Posterior cingulate gyrus (tissue), 11 donors: Measurements from ENCODE around the gene CORO1A.
"Not testable (repeated sequence)": the region's sequence is repeated elsewhere in the genome, so short reads cannot be mapped to it uniquely, and the experiment has no call there.

Experiments
- DNase-seq, 10 donors: peaks; one replicate each; pipeline versions ENCODE4 v3.0.0 to v3.0.0-alpha.2; 2020 to 2021; ENCODE audit warnings: mixed read lengths in 3 of 10
- intact Hi-C: fragments of 100-400 bp; cut with DNase I; formaldehyde crosslinking; loops from one replicate; pipeline ENCODE4 v1.15.1; 2023

Gene CORO1A

GRCh38 chr16:30168746-30169145 is 14.7 kb upstream of the CORO1A start:
- DNase-seq = peak in 2 of 10 donors; percentile 24 to 64
- intact Hi-C loops = not testable (repeated sequence)

- intact Hi-C loops = not testable (repeated sequence)
- DNase-seq = peak in 1 of 10 donors; percentile 26
Observed at GRCh38 chr16:30169416-30169815, 14.0 kb upstream of the CORO1A start.

GRCh38 chr16:30170145-30170544 is 13.3 kb upstream of the CORO1A start:
- DNase-seq = peak in 1 of 10 donors; percentile 62
- intact Hi-C loops = not testable (repeated sequence)

- intact Hi-C loops = no loop called here
- DNase-seq = no peak
Observed at GRCh38 chr16:30173054-30173453, 10.3 kb upstream of the CORO1A start.

GRCh38 chr16:30176876-30177275 is 6.5 kb upstream of the CORO1A start:
- intact Hi-C loops = not testable (repeated sequence)
- DNase-seq = peak in 1 of 10 donors; percentile 5

- intact Hi-C loops = no loop called here
- no peak for DNase-seq
Observed at GRCh38 chr16:30179195-30179594, 4.2 kb upstream of the CORO1A start.

DNA sequence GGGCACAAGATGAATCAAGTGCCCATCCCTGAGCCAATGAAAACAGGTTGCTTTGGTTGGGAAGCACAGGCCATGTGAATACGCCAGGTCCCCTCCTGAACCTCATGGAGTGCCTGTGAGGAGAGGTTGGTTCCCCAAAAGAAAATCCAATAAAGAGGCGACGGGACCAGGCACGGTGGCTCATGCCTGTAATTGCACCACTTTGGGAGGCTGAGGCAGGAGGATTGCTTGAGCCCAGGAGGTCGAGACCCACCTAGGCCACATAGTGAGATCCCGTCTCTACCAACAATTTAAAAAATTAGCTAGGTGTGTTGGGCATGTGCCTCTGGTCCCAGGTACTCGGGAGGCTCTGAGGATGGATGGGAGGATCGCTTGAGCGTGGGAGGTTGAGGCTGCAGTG is 3.5 kb upstream of the CORO1A start:
- intact Hi-C loops = no loop called here
- peak in 1 of 10 donors; percentile 3 for DNase-seq

DNA sequence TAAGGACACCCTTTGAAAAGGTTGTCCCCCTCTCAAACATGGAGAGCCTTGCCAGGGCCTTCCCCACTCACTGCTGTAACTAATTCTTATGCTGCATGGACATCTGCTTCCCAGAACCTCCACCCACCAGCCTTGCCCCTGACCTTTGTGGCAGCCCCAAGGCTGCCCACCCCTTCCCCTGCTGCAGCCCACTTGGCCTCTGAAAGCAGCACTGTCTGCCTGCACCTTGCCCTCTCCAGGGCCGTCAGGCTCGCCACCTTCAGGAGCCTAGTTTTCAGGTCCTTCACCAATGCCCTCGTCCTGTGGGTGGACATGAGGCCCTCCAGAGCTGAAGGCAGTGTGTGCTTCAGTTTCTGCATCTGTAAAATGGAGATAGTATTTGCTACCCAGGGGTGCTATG is 2.7 kb upstream of the CORO1A start:
- DNase-seq = peak in 1 of 10 donors; percentile 52
- intact Hi-C loops = no loop called here

GRCh38 chr16:30184096-30184890 is 891 bp downstream of the CORO1A start:
- intact Hi-C loops = no loop called here
- DNase-seq = peak in 7 of 10 donors; percentile 24 to 91 (median 41)

DNA sequence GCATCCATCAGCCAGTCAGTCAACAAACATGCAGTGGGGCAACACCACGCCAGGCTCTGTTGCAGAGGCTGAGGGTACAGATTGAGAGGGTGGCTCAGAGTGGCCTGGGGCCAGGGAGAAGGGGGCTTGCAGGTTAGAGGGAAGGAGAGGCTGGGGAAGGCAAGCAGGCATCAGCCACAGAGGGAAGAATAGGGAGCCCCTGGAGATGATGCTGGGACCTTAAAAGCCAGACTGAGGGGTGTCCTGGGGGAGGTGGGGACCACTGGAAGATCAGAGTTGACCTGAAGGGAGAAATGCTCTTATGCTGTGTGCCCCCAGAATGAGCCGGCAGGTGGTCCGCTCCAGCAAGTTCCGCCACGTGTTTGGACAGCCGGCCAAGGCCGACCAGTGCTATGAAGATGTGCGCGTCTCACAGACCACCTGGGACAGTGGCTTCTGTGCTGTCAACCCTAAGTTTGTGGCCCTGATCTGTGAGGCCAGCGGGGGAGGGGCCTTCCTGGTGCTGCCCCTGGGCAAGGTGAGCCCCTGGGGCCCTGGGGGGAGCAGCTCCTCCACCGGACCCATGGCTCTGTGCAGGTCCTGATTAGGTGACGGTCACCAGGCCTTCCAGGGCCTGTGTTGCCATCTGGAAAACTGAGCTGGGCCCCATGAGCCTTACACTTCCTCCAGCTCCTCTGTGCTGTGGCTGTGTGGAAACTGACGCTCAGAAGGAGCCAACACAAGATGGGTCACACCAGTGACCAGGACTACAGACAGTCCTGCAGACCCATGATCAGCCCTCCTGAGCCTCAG is 1.7 kb downstream of the CORO1A start:
- intact Hi-C loops = no loop called here
- peak in 5 of 10 donors; percentile 8 to 86 (median 66) for DNase-seq

- DNase-seq = peak in 7 of 10 donors; percentile 33 to 87 (median 42)
- intact Hi-C loops = no loop called here
Observed at GRCh38 chr16:30185683-30186421, 2.5 kb downstream of the CORO1A start.

GRCh38 chr16:30186444-30186781 is 3.0 kb downstream of the CORO1A start:
- no peak for DNase-seq
- intact Hi-C loops = no loop called here

DNA sequence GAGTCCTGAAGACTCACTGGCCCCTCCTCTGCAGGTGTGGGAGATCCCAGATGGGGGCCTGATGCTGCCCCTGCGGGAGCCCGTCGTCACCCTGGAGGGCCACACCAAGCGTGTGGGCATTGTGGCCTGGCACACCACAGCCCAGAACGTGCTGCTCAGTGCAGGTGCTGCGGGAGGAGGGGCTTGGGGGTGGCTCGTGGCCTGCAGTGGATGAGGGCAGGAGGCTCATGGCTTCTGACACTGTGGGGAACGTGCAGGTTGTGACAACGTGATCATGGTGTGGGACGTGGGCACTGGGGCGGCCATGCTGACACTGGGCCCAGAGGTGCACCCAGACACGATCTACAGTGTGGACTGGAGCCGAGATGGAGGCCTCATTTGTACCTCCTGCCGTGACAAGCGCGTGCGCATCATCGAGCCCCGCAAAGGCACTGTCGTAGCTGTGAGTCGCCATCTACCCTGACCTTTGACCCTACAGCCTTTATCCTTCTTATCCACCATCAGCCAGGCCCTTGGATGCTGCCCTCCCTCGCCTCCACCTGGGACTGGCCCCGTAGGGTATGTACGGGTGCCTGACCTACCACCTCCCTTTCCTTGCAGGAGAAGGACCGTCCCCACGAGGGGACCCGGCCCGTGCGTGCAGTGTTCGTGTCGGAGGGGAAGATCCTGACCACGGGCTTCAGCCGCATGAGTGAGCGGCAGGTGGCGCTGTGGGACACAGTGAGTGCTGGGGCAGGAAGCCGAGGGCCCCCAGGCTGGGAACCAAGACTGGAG is 3.6 kb downstream of the CORO1A start:
- peak in 9 of 10 donors; percentile 15 to 89 (median 58) for DNase-seq
- intact Hi-C loops = no loop called here

- intact Hi-C loops = no loop called here
- no peak for DNase-seq
Observed at GRCh38 chr16:30187556-30187865, 4.1 kb downstream of the CORO1A start.

- peak in 3 of 10 donors; percentile 52 to 80 (median 79) for DNase-seq
- intact Hi-C loops = no loop called here
Observed at GRCh38 chr16:30187971-30188561, 4.7 kb downstream of the CORO1A start.

DNA sequence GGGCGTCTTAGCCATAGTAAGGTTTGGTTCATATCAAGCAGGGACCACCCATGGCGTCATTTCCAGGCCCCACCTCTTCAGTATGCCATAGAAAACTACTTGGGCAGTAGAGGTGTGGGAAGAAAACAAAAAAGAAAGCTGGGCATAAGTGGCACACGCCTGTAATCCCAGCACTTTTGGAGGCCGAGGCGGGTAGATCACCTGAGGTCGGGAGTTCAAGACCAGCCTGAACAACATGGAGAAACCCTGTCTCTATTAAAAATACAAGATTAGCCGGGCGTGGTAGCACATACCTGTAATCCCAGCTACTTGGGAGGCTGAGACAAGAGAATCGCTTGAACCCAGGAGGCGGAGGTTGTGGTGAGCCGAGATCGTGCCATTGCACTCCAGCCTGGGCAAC is 7.8 kb downstream of the CORO1A start:
- intact Hi-C loops = not testable (repeated sequence)

GRCh38 chr16:30193098-30193497 is 9.7 kb downstream of the CORO1A start:
- DNase-seq, intact Hi-C loops: not testable (repeated sequence)

More for the DNA sequence above, 7.8 kb downstream of the CORO1A start:
- peak in 2 of 10 donors; percentile 2 to 10 for DNase-seq

- intact Hi-C loops, DNase-seq: not testable (repeated sequence)
Observed at GRCh38 chr16:30193615-30194014, 10.2 kb downstream of the CORO1A start, which contains the start of the genes BOLA2B and SLX1A. Gene BOLA2B (minus strand): TSS chr16:30193666. CDS start chr16:30193595, 71 bp downstream. Gene SLX1A (plus strand): TSS chr16:30193875. CDS start chr16:30194085, 210 bp downstream.

DNA sequence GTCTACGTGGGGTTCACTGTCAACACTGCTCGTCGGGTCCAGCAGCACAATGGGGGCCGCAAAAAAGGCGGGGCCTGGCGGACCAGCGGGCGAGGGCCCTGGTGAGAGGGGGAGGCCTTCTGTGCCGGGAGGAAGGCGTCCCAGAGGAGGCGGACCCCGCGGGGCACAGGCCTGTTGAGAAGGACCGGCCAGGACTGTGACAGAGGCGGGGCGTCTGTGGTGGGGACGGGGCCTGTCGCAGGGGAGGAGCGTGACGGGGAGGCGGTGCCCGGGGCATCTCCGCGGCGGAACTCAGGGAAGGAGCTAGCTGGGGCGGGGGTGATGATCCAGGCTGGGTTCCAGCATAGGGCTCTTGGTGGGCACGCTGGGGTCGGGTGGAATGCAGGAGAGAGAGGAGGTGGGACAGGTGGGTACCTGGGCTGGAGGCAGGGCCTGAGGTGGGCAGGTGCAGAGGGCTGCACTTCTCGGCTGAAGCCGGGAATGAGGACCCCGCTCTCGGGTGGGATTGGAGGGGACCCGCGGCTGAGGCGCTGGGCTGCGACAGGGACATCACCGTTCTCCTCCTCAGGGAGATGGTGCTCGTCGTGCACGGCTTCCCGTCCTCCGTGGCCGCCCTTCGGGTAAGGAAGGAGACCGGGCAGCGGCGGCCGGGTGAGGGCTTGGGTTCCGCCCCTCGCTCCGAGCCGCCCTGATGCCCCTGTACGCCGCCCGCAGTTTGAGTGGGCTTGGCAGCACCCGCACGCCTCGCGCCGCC is 10.9 kb downstream of the CORO1A start:
- intact Hi-C loops = not testable (repeated sequence)
- peak in 3 of 10 donors; percentile 59 to 89 (median 81) for DNase-seq
